Measurements from ENCODE around the gene MT1G.

GRCh38 chr16:56709443-56710040 is 41.7 kb upstream of the MT1G start:
- TF ChIP-seq CTCF (conservative IDR thresholded peaks at IDR 0.05; ENCODE audit: low read depth, low read length) = no peak
- no peak for TF ChIP-seq EZH2 (IDR thresholded peaks at IDR 0.05; ENCODE audit: low read length, unreplicated experiment)
